Measurements from ENCODE around the gene SKI.

- TF ChIP-seq CTCF (IDR thresholded peaks at IDR 0.05; ENCODE audit: low read depth, low read length) (no peak), EZH2phosphoT487 (IDR thresholded peaks at IDR 0.05; ENCODE audit: low read depth) (no peak)
Measured at GRCh38 chr1:2229911-2230731, 2.0 kb downstream of the SKI start.

Data from OCI-LY3 (cell line).